GM19023 (cell line): ENCODE measurements around the gene MCCD1.

Experiments used
- ATAC-seq: cut with Tn5 transposase; IDR thresholded peaks from one replicate; pipeline ENCODE4 v1.9.1; 2021; ENCODE audit warnings: mild to moderate bottlenecking, moderate library complexity; ENCODE audit not compliant: unreplicated experiment

The MCCD1 gene

DNA sequence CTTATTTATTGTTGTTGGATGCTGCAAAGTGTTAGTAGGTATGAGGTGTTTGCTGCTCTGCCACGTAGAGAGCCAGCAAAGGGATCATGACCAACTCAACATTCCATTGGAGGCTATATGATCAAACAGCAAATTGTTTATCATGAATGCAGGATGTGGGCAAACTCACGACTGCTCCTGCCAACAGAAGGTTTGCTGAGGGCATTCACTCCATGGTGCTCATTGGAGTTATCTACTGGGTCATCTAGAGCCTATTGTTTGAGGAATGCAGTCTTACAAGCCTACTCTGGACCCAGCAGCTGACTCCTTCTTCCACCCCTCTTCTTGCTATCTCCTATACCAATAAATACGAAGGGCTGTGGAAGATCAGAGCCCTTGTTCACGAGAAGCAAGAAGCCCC is 18.8 kb upstream of the MCCD1 start:
- ATAC-seq, result no peak

GRCh38 chr6:31513456-31514165 is 15.2 kb upstream of the MCCD1 start:
- no peak for ATAC-seq

GRCh38 chr6:31521835-31522234 is 6.9 kb upstream of the MCCD1 start:
- ATAC-seq, result no peak

DNA sequence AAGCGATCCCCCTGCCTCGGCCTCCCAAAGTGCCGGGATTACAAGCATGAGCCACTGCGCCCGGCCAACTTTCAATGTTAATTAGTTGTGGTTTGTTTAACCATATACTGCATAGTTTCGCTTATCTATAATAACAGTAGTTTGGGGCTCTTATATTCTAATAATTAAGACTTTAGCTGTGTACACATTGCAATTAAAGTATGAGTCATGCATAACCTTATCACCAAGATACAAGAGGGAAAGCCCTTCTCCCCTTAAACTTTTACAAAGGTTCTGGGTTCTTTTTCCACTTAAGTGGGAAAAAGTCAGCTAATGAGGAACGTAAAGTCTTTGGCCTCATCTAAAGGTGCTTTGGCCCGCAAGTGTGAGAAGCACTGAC is 3.2 kb upstream of the MCCD1 start:
- ATAC-seq, result no peak

GRCh38 chr6:31525932-31526591 is 2.7 kb upstream of the MCCD1 start:
- ATAC-seq, result no peak

- ATAC-seq, result no peak
Measured at GRCh38 chr6:31528307-31528777, 420 bp upstream of the MCCD1 start.

GRCh38 chr6:31529329-31530150 is 778 bp downstream of the MCCD1 start:
- ATAC-seq, result no peak

GRCh38 chr6:31530659-31531058 is 1.9 kb downstream of the MCCD1 start:
- ATAC-seq, result no peak

- no peak for ATAC-seq
Measured at GRCh38 chr6:31531162-31531561, 2.4 kb downstream of the MCCD1 start.

GRCh38 chr6:31531771-31532643 is 3.2 kb downstream of the MCCD1 start:
- no peak for ATAC-seq

- no peak for ATAC-seq
Measured at GRCh38 chr6:31532644-31533454, 4.1 kb downstream of the MCCD1 start.

DNA sequence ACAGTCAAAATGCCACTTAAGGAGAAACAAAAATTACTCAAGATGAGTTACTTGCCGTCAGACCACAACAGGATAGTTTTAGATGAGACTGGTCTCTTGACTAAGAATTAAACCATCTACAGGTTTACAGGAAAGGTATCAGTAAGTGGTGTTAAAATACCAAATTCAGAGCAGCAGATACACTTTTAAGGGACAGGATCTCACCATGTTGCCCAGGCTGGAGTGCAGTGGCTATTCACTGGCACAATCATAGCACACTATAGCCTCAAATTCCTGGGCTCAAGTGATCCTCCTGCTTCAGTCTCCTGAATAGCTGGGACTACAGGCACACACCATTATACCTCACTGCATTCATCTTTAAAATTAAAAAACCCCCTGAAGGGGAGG is 4.7 kb downstream of the MCCD1 start:
- no peak for ATAC-seq

DNA sequence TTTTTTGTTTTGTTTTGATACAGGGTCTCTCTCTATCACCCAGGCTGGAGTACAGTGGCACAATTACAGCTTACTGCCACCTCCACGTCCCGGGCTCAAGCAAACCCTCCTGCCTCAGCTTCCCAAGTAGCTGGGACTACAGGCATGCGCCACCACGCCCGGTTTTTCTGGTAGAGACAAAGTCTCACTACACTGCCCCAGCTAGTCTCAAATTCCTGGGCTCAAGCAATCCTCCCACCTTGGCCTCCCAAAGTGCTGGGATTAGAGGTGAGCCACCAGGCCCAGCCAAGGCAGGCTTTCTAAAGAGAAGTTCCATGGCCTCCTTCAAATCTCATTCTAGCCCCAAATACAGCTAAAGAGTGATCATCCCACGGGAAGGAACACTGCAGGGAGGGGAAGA is 5.2 kb downstream of the MCCD1 start:
- no peak for ATAC-seq

- no peak for ATAC-seq
Measured at GRCh38 chr6:31534521-31535040, 5.8 kb downstream of the MCCD1 start.

DNA sequence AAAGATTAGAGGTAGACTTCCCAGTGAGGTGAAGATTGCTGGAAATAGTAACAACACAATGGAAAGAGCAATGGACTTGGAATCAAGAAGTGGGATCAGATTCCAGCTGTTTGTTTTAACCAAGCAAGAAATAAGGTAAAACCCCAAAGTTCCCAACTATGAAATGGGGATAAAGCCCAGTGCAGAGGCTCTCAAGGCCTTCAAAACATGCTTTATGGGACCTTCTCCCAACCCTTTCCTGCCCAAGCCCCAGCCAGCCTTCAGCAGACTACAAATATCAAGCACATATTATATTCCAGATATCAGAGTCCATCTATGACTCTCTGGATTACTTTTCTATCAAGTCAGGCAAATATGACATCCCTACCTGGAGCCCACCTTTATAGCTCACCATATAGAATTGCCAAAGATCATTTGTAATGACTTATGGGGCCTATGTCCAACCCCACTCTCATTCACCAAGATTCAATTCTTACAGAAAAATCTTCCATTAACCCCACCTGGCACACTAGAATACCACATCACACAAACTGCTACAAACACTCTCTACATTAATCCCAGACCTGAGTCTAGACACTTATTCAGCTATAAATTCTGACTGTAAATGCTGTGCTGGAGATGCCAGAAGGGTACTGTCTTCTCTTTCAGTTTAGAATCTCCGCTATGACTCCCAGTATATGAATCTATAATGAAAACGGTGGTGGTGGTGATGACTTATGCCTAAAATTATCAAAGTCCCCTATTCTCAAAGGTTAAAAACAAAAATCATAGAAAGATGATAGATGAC is 7.0 kb downstream of the MCCD1 start:
- ATAC-seq, result no peak

GRCh38 chr6:31538805-31539400 is 10.1 kb downstream of the MCCD1 start:
- ATAC-seq, result no peak

GRCh38 chr6:31540640-31541039 is 11.9 kb downstream of the MCCD1 start:
- no peak for ATAC-seq

DNA sequence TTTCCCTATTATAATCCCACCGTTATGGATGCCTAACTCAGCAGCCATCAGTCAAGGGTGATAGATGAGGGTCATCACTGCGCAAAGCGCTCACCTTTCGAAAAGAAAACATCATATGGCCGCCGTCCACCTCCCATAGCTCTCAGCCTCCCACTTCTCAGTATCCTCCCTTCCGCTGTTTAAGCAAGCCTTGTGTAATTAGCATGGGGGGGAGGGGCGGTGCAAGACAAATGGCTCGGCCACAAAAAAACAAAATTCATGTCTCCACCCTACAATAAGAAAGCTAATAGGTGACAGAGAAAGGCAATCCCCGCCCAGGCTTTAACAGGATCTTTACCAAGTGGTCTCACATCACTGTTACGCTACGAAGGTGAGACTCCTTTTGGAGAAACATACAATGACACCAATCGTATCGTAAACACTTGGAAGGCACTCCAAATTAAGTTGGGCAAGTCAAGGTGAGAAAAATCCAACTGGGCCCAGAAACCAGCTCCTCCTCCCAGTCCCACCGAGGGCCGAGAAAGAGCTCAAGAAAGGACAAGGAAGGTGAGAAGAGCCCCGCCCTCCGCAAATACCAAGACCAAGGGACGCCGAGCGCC is 12.4 kb downstream of the MCCD1 start:
- ATAC-seq, result no peak
